ENCODE results near the gene ATP5F1B. TPM values are rescaled to one million over a fixed set of nuclear protein-coding genes. Genes with fewer than 3 reads are reported as not detected.

ATP5F1B gene
- 470 and 475 TPM in 2 replicates for total RNA-seq

DNA sequence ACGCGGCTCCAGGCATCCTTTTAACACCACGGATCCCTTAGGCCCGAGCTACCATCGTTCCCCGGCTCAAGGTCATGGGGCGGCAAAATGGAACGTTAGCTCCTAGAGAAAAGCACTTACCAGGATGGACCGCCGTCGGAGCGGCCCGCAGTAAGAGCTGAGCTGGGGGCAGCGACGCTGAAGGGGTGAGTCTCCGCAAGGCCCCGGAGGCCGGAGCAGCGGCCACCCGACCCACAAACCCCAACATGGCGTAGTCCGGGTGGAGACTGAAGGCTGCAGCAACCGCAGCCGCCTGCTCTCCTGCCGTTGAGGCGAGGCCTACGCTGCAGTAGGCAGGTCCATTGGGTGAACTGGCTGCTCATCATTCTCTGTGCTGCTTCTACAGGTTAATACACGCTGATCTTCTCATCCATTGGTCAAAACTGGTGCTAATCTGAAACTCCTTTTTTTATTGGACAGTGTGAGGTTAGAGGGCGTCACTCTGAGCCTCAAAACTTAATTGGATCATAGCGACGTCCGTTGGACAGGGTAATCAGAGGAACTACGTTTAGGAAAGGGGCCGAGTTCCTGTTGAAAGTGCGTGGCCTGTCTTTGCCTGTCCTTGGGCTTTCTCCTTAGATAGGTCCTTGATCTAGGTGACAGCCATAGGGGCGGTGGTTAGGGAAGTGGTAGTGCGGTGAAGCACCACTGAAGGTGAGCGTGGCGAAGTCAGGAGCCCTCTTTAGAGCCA lies at the start of gene ATP5F1B:
Gene ATP5F1B (minus strand): TSS at position 268 of the 730 bp plus-strand sequence. CDS start 21 bp downstream, at position 247.
- intact Hi-C loops (cut with micrococcal nuclease), result loop anchor here (1.0 to 5.0 kb wide), 10 partner anchors 10 to 829 kb away; partner anchors contain the start of genes NACA, ORMDL2, PRIM1 and PTGES3

DNA sequence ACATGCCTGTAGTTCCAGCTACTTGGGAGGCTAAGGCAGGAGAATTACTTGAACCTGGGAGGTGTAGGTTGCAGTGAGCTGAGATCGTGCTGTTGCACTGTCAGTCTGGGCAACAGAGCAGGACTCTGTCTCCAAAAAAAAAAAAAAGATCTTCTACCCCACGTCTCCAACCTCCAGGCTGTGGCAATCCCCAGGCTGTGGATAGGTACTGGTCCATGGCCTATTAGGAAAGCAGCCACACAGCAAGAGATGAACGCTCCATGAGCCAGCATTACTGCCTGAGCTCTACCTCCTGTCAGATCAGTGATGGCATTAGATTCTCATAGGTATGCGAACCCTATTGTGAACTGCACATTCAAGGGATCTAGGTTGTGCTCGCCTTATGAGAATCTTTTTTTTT lies 48.4 kb upstream of the ATP5F1B start:
- intact Hi-C loops (cut with micrococcal nuclease), result no loop called here

DNA sequence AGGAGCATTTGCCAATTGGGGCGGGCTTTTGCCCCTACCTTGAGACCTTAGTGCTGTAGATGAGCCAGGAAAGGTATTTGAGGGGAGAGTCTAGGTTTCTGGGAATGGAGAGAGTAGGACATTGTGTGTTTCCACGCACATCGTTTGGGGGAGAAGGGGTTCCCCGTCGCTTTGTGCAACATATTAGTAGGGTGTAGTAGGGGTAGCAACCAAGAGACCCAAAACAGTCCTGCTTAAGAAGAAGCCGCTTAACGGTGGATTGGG lies 43.0 kb upstream of the ATP5F1B start:
- intact Hi-C loops (cut with micrococcal nuclease), result loop anchor here (1.0 to 5.0 kb wide), 24 partner anchors 37 to 1054 kb away; partner anchors contain the start of genes ARHGAP9, BAZ2A, DDIT3 and DNAJC14

DNA sequence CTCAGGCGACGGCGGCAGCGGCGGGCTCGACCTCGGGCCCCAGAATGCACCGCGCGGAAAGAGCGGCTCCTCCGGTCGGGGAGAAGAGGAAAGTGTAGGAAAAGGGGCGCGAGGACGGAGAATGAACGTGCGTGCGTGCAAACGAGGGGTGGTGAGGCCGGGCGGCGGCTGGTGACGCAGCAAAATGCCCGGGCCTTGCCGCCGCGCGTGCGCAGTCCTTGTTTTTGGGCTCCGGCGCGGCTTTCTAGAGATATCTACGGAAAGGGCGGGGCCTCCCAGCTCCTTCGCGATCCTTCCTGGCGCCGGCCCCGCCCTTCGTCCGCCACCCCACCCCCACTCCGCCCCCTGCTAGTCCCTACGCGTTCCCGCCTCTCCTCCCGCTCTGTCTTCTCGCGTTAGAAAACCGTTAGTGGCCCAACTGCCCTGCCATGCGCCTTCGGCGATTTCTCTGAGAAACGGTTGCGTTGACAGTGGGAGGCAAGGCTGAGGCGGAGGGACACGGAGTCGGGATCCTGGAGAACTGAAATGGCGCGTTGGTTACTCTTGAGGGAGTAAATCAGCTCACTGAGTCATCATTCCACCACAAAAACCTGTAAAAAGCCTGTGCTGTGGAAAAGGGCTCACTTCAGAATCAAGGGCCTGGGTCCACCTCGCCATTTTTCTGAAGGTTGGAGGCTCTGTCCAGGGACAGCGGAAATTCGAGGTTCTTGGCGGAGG lies 42.5 kb upstream of the ATP5F1B start, which contains the start of gene PTGES3:
Gene PTGES3 (minus strand): TSS at position 156 of the 717 bp plus-strand sequence. CDS start 285 bp downstream, outside the sequence.
- intact Hi-C loops (cut with micrococcal nuclease), result loop anchor here (1.0 to 5.0 kb wide), 24 partner anchors 37 to 1054 kb away; partner anchors contain the start of genes ARHGAP9, BAZ2A, DDIT3 and DNAJC14

DNA sequence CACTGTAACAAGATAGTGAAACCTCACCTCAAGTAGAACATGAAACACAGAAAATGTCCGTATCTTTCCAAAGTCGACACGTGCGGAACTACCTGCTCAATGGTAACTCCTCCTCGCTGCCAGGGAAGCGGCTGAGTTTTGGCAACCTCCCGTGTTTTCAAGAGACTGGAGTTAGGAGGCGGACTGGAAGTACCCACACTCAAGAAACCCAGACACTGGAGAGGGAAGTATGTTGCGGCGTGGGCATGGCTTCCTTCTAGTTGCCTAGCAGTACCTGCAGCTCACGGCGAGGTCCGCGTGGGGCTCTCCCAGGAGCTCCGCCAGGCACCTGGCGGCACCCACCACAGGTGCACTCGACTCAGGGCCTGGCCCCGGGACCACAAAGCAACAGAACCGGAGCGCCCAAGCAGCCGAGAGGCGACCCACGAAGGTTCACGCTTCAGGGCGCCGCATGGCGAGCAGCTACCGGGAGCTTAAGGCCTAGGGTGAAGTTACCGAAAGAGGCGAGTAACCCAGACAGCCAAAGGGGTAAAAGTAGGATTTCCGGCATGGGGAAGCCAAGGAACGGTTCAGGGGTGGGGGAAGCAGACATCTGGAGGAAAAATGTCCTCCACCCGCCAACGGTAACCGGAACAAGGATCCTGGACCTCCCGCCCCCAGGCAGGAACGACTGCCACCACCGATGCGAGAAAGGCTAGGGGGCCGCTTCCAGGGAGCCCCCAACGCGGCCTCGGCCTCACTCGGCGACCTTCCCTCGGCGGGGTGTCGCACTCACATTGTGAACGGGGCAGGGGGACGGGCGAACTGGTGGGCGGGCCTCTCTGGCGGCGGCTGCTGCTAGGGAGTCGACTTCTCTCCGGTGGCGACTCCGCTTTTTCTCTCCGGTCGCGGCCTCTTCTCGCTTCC lies 41.7 kb upstream of the ATP5F1B start:
- intact Hi-C loops (cut with micrococcal nuclease), result loop anchor here (1.0 to 5.0 kb wide), 24 partner anchors 38 to 1055 kb away; partner anchors contain the start of genes ARHGAP9, BAZ2A, DDIT3 and DNAJC14

DNA sequence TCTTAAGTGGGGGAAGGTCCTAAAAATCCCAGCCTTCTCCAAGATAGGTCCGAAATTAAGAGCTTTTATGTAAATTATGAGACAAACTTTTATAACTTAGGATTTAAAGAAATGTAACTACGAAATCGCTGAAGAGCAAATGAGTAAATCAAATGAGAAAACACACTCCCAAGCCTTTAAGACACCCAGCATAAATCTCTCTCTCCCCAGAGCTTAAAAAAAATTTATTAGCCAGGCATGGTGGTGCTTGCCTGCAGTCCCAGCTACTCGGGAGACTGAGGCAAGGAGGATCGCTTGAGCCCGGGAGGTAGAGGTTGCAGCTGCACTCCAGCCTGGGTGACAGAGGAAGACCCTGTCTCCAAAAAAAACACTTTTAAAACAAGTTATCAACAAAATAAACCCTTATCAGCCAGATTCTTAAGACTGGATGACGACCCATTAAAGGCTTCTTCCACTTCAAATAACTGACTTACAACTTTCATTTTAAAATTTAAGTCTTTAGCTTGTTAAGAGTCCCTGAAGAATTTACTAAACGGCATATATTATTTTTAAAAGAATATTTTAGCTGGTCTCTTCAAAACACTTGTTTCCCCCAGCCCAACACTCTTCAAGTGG lies 39.1 kb upstream of the ATP5F1B start:
- intact Hi-C loops (cut with micrococcal nuclease), result loop anchor here (1.0 to 5.0 kb wide), 9 partner anchors 39 to 1057 kb away; partner anchors contain the start of genes ARHGAP9, NABP2, NACA and ORMDL2

DNA sequence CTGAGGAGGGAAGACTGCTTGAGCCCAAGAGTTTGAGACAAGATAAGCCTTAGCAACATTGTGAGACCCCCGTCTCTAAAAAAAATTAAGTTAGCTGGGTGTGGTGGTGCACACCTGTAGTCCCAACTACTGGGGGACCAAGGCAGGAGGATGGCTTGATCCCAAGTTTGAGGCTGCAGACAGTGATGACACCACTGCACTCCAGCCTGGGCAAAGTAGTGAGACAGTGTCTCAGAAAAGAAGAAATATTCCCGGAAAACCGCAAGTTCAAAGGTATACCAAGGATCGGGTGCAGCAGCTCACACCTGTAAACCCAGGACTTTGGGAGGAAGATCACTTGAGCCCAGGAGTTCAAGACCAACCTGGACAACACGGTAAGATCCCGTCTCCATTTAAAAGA lies 36.5 kb upstream of the ATP5F1B start:
- intact Hi-C loops (cut with micrococcal nuclease), result no loop called here

DNA sequence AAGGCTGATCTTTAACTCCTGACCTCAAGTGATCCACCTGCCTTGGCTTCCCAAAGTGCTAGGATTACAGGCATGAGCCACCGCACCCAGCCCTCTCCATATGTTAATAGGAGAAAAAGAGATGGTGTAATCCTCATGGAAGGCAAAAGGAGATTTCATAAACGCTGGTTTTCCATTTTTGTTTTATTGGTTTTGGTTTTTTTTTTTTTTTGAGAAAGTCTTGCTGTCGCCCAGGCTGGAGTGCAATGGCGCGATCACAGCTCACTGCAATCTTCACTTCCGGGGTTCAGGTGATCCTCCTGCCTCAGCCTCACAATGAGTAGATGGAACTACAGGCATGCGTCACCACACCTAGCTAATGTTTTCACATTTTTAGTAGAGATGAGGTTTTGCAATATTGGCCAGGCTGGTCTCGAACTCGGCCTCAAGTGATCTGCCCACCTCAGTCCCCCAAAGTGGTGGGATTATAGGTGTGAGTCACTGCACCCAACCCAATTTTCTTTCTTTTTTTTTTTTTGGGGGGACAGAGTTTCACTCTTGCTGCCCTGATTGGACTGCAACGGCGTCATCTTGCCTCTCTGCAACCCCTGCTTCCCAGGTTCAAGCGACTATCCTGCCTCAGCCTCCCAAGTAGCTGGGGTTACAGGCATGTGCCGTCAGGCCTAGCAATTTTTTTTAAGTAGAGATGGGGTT lies 34.2 kb upstream of the ATP5F1B start:
- intact Hi-C loops (cut with micrococcal nuclease), result no loop called here

DNA sequence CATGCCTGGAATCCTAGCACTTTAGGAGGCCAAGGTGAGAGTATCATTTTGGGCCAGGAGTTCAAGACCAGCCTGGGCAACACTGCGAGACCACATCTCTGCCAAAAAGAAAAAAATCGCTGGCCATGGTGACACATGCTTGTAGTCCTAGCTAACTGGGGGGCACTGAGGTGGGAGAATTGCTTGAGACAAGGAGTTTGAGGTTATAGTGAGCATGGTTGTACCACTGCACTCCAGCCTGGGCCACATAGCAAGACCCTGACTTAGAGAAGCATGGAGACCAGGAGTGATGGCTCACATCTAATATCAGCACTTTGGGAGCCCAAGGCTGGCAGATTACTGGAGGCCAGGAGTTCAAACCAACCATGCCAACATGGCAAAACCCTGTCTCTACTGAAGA lies 33.1 kb upstream of the ATP5F1B start:
- intact Hi-C loops (cut with micrococcal nuclease), result no loop called here

DNA sequence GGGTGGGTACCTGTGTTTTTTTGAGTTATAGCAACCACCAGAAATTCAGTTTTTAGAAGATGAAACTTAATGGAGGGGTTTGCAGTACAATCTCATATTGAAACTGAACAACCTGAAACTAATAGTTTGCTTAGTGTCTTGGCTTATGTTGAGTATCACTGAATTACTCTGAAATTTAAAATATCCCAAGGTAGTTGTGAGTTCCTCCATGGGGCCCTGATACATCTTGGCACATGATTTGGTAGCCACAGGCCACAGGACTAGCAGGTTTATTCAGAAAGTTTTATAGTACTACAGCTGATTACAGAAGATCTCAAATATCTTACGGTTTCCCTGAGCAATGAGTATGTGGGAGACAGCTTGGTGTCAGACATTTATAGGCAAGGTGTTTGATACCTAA lies 31.9 kb upstream of the ATP5F1B start:
- intact Hi-C loops (cut with micrococcal nuclease), result no loop called here

DNA sequence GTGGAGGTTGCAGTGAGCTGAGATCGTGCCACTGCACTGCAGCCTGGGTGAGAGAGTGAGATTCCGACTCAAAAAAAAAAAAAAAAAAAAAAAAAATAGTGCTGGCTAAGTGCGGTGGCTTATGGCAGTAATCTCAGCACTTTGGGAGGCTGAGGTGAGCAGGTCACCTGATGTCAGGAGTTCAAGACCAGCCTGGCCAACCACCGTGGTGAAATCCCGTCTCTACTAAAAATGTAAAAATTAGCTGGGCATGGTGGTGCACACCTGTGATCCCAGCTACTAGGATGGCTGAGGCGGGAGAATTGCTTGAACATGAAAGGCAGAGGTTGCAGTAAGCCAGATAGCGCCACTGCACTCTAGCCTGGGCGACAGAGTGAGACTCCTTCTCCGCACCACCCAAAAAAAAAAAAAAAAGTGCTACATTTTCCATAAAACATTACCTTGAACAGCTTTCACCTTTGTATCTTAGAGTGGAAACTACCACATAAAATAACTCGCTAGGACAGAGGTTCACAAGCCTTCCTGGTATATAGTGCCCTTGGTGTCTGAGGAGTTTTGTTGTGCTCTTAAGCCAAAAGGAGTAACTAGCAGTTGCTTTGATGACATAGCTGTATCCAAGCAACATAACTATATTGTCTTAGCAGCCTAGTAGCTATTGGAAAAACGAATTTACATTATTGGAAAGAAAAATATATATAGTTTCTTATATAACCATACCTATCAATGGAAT lies 31.2 kb upstream of the ATP5F1B start:
- intact Hi-C loops (cut with micrococcal nuclease), result no loop called here

DNA sequence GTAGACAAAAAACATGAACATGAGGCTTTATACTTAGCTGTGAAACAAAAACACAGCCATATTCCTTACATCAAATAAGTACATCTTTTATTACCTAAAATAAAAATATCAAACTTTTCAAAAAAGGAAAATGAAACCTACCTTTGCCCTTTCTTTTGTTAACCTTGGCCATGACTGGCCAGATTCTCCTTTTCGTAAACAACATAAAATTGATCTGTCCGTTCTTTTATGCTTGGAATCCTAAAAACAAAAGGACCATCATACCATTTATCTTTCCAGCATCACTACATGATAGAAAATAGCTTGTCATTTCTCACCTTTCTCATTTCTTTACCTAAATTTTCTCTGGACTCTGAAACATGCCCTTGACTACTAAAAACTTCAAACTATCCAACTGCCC lies 25.8 kb upstream of the ATP5F1B start:
- intact Hi-C loops (cut with micrococcal nuclease), result no loop called here

DNA sequence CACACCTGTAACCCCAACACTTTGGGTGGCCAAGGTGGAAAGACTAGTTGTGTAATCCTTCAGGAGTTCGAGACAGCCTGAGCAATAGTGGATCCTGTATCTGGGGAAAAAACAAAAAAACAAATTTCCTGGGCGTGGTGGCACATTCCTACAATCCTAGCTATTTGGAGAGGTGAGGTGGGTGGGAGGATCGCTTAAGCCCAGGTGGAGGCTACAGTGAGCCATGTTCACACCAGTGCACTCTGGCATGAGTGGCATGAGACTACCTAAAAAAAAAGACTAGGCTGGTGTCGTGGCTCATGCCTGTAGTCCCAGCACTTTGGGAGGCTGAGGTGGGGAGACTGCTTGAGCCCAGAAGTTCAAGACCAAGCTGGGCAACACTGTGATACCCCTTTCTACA lies 25.1 kb upstream of the ATP5F1B start:
- intact Hi-C loops (cut with micrococcal nuclease), result no loop called here

DNA sequence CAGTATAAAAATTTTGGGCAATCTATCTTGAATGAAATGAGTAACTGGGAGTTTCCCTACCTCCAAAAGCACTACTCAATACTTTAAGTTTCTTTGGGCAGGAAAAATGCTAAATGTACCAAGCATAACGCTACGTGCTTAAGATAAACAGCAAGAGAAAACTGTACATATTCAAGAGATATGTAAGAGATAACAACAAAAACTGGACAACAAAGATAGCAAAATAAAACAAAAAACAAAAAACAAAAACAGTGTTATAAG lies 22.3 kb upstream of the ATP5F1B start:
- intact Hi-C loops (cut with micrococcal nuclease), result no loop called here

DNA sequence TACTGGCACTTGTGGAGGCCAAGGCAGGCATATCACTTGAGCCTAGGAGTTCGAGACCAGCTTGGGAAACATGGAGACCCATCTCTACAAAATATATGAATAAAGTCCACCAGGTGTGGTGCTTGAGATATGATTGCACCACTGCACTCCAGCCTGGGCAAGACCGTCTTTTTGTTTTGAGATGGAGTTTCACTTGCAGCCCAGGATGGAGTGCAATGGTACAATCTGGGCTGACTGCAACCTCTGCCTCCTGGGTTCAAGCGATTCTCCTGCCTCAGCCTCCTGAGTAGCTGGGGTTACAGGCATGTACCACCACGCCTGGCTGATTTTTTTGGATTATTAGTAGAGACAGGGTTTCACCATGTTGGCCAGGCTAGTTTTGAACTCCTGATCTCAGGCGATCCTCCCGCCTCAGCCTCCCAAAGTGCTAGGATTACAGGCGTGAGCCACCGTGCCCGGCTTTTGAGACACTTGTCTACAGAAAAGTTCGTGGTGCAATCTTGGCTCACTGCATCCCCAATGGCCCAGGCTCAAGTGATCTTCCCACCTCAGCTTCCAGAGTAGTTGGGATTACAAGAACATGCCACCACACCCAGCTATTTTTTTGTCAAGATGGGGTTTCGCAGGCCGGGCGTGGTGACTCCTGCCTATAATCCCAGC lies 16.3 kb upstream of the ATP5F1B start:
- intact Hi-C loops (cut with micrococcal nuclease), result no loop called here

DNA sequence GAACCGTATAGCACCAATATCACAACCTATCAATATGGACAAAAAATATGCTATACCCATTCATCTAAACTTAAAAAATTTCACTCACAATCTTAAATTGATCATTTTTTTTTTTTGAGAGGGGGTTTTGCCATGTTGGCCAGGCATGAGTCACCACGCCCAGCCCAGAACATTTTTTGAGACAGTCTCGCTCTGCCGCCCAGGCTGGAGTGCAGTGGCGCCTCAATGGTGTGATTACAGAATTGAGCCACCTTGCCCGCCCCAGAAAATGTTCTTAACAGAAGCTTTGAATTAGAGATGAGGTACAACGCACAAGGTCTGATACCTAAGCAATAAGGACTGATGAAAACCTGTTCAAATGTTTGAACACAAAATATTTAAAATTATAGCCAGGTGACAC lies 15.8 kb upstream of the ATP5F1B start:
- intact Hi-C loops (cut with micrococcal nuclease), result no loop called here

DNA sequence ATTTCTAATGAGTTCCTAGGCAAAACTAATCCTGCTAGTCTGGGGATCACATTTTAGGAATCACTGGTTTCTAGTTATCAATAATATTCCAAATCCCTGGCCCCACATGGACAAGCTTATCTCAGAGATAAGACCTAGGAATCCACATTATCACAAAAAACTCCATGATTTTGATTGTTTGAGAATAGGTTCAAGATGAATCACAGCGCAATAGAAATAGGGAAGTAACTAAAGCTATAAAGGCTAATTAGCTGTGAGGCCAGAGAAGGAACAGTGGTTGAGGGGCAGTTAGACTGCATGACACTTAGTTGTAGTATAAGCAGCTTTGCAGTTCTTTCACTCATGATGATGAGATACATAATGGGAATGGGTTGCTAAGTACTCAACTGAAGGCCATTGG lies 13.1 kb upstream of the ATP5F1B start:
- intact Hi-C loops (cut with micrococcal nuclease), result no loop called here

DNA sequence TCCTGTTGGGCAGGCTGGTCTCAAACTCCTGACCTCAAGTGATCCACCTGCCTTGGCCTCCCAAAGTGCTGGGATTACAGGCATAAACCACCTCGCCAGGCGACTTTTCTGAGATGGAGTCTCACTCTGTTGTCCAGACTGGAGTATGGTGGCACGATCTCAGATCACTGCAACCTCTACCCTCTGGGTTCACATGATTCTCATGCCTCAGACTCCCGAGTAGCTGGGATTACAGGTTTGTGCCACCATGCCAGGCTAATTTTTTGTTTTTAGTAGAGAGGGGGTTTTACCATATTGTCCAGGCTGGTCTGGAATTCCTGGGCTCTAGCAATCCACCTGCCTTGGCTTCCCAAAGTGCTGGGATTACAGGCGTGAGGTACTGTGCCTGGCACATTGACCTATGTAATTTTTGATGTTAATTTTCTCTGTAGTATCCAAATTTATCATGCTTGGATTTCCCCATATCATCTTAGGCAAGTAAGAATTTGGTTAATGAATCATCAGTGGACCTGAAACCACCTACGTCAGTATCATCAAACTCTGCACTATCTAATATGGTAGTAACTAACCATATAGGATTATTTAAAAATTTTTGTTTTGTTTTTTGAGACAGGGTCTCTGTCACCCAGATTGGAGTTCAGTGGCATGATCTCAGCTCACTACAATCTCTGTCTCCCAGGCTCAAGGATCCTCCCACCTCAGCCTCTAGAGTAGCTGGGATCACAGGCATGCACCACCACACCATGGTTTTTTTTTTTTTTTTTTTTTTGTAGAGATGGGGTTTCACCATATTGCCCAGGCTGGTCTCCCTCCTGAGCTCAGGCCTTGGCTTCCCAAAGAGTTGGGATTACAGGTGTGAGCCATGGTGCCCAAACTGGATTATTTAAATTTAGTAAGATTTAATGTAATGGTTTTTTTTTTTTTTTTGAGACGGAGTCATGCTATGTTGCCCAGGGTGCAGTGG lies 11.9 kb upstream of the ATP5F1B start:
- intact Hi-C loops (cut with micrococcal nuclease), result no loop called here

All from T-helper 1 cell treated with Interleukin-12 subunit alpha and Interleukin-12 subunit beta and Interleukin-4 antibody, amounts not matched to agents 30 ng/mL and 1 ng/mL, for 36 hours (primary cell).